Heart right ventricle (tissue), 16 donors: Measurements from ENCODE around the gene SLC25A42. TPM values are rescaled to one million over a fixed set of nuclear protein-coding genes. Genes with fewer than 3 reads are reported as not detected.
"Not testable (repeated sequence)": the region's sequence is repeated elsewhere in the genome, so short reads cannot be mapped to it uniquely, and the experiment has no call there.

Experiments
- ATAC-seq, 8 donors: fragments of 200-7000 bp; cut with Tn5 transposase; one replicate each; pipeline ENCODE4 v1.9.1; 2020; ENCODE audit warnings: mild to moderate bottlenecking in 8 of 8, moderate library complexity in 8 of 8, moderate number of reproducible peaks in 1 of 8
- DNase-seq, 2 donors: peaks; one replicate each; pipeline ENCODE4 v3.0.0-alpha.2; 2020
- H3K27ac ChIP-seq, 10 donors: fragments of 200-600 bp; sonication (generic) in 2 of 10; one replicate each; pipeline versions ENCODE4 v1.5.0 to v1.8.0; 2020 to 2022; ENCODE audit warnings: mild to moderate bottlenecking in 3 of 10
- H3K27me3 ChIP-seq, 7 donors: fragments of 200-600 bp; one replicate each; pipeline ENCODE4 v1.8.0; 2021 to 2022; ENCODE audit warnings: mild to moderate bottlenecking in 2 of 7
- H3K36me3 ChIP-seq, 9 donors: fragments of 200-600 bp; sonication (generic) in 1 of 9; one replicate each; pipeline versions ENCODE4 v1.5.0 to v1.8.0; 2020 to 2022; ENCODE audit warnings: mild to moderate bottlenecking in 2 of 9
- H3K4me1 ChIP-seq, 9 donors: fragments of 200-600 bp; sonication (generic) in 1 of 9; one replicate each; pipeline versions ENCODE4 v1.5.0 to v1.8.0; 2020 to 2022; ENCODE audit warnings: mild to moderate bottlenecking in 4 of 9
- H3K4me3 ChIP-seq, 10 donors: fragments of 200-600 bp; sonication (generic) in 2 of 10; one replicate each; pipeline versions ENCODE4 v1.5.0 to v1.8.0; 2020 to 2022; ENCODE audit warnings: mild to moderate bottlenecking in 7 of 10, moderate library complexity in 2 of 10
- H3K9me3 ChIP-seq, 11 donors: fragments of 200-600 bp in 10 of 11; sonication (generic) in 2 of 11; one replicate each; pipeline versions ENCODE4 v1.5.0 to v1.8.0; 2013 to 2022; ENCODE audit warnings: mild to moderate bottlenecking in 2 of 11, control low read depth in 1 of 11, moderate library complexity in 1 of 11
- CTCF ChIP-seq, 9 donors: fragments of 200-600 bp; sonication (generic) in 2 of 9; IDR thresholded peaks; one replicate each; pipeline versions ENCODE4 v1.5.0 to v1.8.0; 2021 to 2022; ENCODE audit warnings: antibody characterized with exemption in 9 of 9, mild to moderate bottlenecking in 5 of 9, moderate library complexity in 1 of 9
- WGBS, 2 donors: extraction: QIAGEN DNeasy Blood & Tissue Kit; methylation state at CpG; one replicate each; pipeline ENCODE4 v1.1.7; 2013; ENCODE audit warnings: inconsistent platforms in 1 of 2; 5-methylcytosine and 5-hydroxymethylcytosine counted together
- intact Hi-C, 10 donors: fragments of 100-400 bp; cut with DNase I; formaldehyde crosslinking; loops; one replicate each; pipeline versions ENCODE4 v1.11.1 to v1.14.2; 2022
- polyA plus RNA-seq, 2 donors: library from polyadenylated mRNA; stranded (reverse); fragments of 200-250 nt; gene quantifications; one replicate each; pipeline ENCODE4 v1.2.3, GENCODE V29; 2013
- total RNA-seq, 10 donors: library from RNA; stranded (reverse); fragmentation: NEBNext Ultra II Directional in 3 of 10; extraction: Animal tissue kit (Norgen Biotek cat#: 25700) in 3 of 10; gene quantifications; one replicate each; pipeline versions ENCODE4 v1.2.1 to v1.2.4, GENCODE V29; 2021 to 2023
- donor health status: Arrhythmogenic right ventricular cardiomyopathy.
- donor health status: ischemic (EF 13 %, LVEDD 7.1; RV severe dilation, severe dysfunction).
- donor health status: healthy with polysubstance abuse.
- donor health status: DM: no; HTN: yes; CAD: no.
- donor health status: DM: no; HTN: no; CAD: no.
- donor health status: ischemic (EF 25% LVEDD 6.9; RV normal size, moderate dysfunction).
- donor health status: ischemic (EF 25% LVEDD 5.7; RV mildly dilated, moderate dysfunction).
- donor health status: healthy.
- donor health status: DM: yes; HTN: yes; CAD: no.
- donor health status: Ischemic cardiomyopathy.
- donor health status: ischemic (EF 35%, LVEDD 5.7; RV mildly dilated, moderate dysfunction).
- donor health status: nonischemic (EF 11% LVEDD 7.7; RV severe dilation, severe dysfunction).
- donor health status: DM: yes; HTN: yes; CAD: no.
- donor health status: PGD.
- donor health status: ischemic (EF 29% LVEDD 5.4; RV normal size, mild dysfunction).
- donor health status: nonischemic (EF 23%, LVEDD 6.1; RV moderate dilation, normal function).

Gene SLC25A42
- total and polyA plus RNA-seq, 12 donors, result 15.7 to 24.1 (median 18.2) TPM

GRCh38 chr19:19147344-19147743 is 83.5 kb downstream of the SLC25A42 start:
- no peak overlapping the region for H3K27ac ChIP-seq
- no peak for TF ChIP-seq CTCF (IDR thresholded peaks at IDR 0.05)
- H3K4me1 ChIP-seq, result peaks cover 0 to 9% (median 4%) of the 10 kb centered on the region in 9 donors
- no peaks in the 10 kb centered on the region for H3K27me3 ChIP-seq
- H3K9me3 ChIP-seq, result peaks cover 0 to 4% (median 0%) of the 10 kb centered on the region in 11 donors
- peaks cover 0 to 33% (median 0%) of the 10 kb centered on the region in 9 donors for H3K36me3 ChIP-seq
- intact Hi-C loops, result loop anchor here in 5 of 10 donors (2.0 to 10.0 kb wide), 5 partner anchors 27 to 197 kb away; no protein-coding TSS in a partner anchor
- ATAC-seq (no peak), DNase-seq (no peak)
- WGBS, 2 donors, result 93 to 94% methylated on average over 5 of the region's 5 CpGs
- no peak overlapping the region for H3K4me3 ChIP-seq

GRCh38 chr19:19148504-19148903 is 84.7 kb downstream of the SLC25A42 start:
- not testable (repeated sequence) for H3K4me3 ChIP-seq, H3K27ac ChIP-seq, ATAC-seq, H3K9me3 ChIP-seq, DNase-seq, H3K4me1 ChIP-seq, H3K27me3 ChIP-seq
- H3K36me3 ChIP-seq, result peaks cover 0 to 33% (median 0%) of the 10 kb centered on the region in 9 donors
- 97% methylated on average over 8 of the region's 8 CpGs for WGBS, 2 donors
- intact Hi-C loops, result loop anchor here in 4 of 10 donors (5.0 to 10.0 kb wide), 4 partner anchors 74 to 196 kb away; no protein-coding TSS in a partner anchor

- DNase-seq (no peak), ATAC-seq (no peak)
- TF ChIP-seq CTCF (IDR thresholded peaks at IDR 0.05), result no peak
- intact Hi-C loops, result loop anchor here in 4 of 10 donors (5.0 to 10.0 kb wide), 4 partner anchors 73 to 195 kb away; no protein-coding TSS in a partner anchor
- peaks cover 0 to 9% (median 4%) of the 10 kb centered on the region in 9 donors for H3K4me1 ChIP-seq
- no peak overlapping the region for H3K4me3 ChIP-seq
- H3K9me3 ChIP-seq, result peaks cover 0 to 4% (median 0%) of the 10 kb centered on the region in 11 donors
- H3K36me3 ChIP-seq, result peaks cover 0 to 33% (median 0%) of the 10 kb centered on the region in 9 donors
- H3K27me3 ChIP-seq, result no peaks in the 10 kb centered on the region
- WGBS, 2 donors, result 94 to 95% methylated on average over 2 of the region's 2 CpGs
- H3K27ac ChIP-seq, result no peak overlapping the region
Measured at GRCh38 chr19:19149435-19149834, 85.6 kb downstream of the SLC25A42 start.

GRCh38 chr19:19151418-19151817 is 87.6 kb downstream of the SLC25A42 start:
- 80 to 83% methylated on average over 11 of the region's 11 CpGs for WGBS, 2 donors
- no peak for ATAC-seq

More at GRCh38 chr19:19151418-19151817, 87.6 kb downstream of the SLC25A42 start:
- Histone ChIP-seq H3K27ac (no peak overlapping the region), H3K27me3 (no peaks in the 10 kb centered on the region), H3K4me1 (no peaks in the 10 kb centered on the region), H3K4me3 (no peak overlapping the region), H3K36me3 (peaks cover 0 to 36% (median 3%) of the 10 kb centered on the region in 9 donors), H3K9me3 (peaks cover 0 to 13% (median 0%) of the 10 kb centered on the region in 11 donors)
- intact Hi-C loops, result no loop called here
- TF ChIP-seq CTCF (IDR thresholded peaks at IDR 0.05), result no peak
- no peak for DNase-seq
